HS-27A (cell line): ENCODE results near the gene IDUA.

Experiments
- DNase-seq: peaks from one replicate; pipeline ENCODE4 v3.0.0-alpha.2; 2012; ENCODE audit warnings: low read depth, missing footprints

IDUA gene

DNA sequence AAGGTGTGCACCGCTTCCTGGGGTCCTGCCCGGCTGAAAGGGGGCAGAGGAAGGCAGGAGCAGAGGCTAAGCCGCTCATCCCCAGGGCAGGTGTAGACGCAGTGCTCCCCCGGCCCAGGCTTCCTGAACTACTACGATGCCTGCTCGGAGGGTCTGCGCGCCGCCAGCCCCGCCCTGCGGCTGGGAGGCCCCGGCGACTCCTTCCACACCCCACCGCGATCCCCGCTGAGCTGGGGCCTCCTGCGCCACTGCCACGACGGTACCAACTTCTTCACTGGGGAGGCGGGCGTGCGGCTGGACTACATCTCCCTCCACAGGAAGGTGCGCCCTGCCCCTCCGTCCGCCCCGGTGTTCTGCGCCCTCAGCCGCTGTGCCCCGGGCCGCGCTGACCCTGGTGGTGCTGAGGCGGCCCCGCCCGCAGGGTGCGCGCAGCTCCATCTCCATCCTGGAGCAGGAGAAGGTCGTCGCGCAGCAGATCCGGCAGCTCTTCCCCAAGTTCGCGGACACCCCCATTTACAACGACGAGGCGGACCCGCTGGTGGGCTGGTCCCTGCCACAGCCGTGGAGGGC lies 14.8 kb downstream of the IDUA start:
- no peak for DNase-seq

DNA sequence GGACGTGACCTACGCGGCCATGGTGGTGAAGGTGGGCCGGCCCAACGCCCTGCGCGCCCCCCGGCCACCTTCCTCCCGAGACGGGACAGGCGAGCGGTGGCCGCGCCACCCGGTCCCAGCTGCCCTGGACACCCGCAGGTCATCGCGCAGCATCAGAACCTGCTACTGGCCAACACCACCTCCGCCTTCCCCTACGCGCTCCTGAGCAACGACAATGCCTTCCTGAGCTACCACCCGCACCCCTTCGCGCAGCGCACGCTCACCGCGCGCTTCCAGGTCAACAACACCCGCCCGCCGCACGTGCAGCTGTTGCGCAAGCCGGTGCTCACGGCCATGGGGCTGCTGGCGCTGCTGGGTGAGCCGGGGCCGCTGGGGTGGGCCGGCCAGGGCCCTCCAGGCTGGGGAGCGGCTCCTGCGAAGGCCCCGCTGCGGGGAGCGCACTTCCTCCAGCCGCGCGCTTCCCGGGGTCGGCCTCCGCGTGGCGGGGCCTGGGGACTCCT lies 15.3 kb downstream of the IDUA start:
- DNase-seq = no peak

DNA sequence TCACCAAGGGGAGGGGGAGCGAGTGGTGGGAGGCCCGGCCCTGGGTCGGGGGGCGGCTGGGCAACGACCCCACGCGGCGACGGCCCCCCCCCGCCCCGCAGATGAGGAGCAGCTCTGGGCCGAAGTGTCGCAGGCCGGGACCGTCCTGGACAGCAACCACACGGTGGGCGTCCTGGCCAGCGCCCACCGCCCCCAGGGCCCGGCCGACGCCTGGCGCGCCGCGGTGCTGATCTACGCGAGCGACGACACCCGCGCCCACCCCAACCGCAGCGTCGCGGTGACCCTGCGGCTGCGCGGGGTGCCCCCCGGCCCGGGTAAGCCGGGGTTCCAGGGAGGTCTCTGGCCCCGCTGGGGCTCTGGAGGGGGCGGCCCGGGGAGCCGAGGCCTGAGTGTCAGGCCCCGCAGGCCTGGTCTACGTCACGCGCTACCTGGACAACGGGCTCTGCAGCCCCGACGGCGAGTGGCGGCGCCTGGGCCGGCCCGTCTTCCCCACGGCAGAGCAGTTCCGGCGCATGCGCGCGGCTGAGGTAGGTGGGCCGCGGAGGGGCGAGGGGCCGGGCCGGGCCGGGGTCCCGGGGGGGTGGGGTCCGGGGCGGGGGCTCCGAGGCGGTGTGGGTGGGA lies 15.9 kb downstream of the IDUA start:
- DNase-seq = no peak

DNA sequence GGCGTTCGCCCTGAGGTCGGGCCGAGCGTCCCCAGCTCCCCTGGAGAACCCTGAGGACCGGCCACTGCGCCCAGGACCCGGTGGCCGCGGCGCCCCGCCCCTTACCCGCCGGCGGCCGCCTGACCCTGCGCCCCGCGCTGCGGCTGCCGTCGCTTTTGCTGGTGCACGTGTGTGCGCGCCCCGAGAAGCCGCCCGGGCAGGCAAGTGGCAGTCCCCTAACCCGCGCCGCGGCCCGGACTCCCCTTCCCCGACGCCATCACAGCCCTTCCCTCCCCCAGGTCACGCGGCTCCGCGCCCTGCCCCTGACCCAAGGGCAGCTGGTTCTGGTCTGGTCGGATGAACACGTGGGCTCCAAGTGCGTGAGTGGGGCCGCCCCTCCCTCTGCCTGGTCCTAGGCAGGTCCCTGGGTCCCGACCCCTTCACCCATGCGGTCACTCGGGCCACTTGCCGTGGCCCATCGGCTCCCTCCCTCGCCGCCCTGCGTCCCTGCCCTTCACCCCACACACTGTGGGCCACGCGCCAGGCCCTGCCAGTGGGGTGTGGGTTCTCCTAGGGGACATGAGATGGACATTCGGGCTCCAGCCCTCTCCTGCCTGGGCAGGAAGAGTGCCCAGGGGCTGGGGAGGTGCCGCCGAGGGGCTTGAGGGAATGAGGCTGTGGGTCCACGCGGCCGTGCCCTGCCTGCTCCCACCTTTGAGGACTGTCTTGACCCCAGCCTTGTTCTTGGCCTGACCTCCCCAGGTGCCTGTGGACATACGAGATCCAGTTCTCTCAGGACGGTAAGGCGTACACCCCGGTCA lies 16.6 kb downstream of the IDUA start:
- DNase-seq = no peak

DNA sequence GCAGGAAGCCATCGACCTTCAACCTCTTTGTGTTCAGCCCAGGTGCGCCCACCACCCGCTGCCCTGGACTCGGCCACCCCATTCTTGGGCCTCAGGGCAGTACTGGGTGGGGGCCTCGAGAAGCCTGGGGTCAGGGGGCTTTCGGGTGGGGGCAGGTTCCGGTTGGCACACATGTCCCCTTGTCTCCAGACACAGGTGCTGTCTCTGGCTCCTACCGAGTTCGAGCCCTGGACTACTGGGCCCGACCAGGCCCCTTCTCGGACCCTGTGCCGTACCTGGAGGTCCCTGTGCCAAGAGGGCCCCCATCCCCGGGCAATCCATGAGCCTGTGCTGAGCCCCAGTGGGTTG lies 17.2 kb downstream of the IDUA start:
- no peak for DNase-seq

DNA sequence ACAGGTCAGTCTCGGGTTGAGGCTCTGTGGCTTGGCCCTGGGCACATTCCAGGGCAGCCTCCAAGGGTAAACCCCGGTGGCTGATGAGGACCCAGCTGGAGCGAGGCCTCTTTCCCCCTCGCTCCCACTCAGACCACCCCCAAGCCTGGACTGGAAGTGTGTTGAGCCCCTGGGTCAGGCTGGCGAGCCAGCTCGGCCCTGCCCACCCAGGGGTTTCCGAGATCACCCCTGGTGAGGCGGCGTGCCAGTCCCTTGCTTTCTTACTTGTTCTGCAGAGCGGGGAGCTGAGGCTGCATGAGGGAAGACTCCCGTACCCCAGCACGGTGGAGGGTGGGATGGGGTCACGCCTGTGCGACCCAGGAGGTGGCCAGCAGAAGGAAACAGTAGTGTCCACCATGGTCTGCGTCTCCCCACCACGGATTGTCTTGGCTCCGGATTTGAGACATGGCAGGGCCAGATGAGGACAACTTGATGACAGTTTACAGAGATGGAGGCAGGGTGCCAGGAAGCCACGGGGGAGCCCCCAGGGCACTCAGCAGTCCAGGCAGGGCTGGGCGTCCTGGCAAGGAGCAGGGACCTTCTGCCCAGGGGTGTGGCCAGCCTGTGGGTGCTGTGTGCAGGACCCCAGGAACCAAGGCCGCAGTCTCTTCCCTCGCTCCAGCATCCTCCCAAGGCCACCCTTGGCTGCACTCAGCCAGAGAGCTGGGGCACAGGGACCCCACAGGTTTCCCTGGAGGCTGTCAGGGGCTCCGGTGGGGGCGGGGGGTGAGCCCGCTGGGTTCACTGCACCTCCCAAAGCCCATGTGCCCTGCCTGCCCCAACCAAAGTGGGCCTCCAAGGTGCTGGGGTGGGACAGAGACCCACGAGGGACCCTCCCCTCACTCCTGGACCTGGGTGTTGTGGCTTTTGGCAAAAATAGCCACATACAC lies 18.0 kb downstream of the IDUA start:
- DNase-seq = no peak

DNA sequence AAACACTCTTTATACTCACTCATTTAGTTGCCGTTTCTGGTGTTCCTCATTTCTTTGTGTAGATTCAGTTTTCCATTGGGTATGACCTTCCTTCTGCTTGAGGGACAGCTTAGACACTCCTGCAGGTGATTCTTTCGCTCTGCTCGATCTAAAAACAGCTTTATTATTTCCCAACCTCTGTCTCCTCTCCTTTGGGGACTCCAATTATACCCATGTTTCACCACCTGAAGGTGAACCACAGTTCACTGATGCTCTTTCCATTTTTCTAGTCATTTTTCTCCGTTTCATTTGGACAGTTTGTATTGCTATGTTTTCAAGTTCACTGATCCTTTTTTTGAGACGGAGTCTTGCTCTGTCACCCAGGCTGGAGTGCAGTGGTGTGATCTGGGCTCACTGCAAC lies 20.0 kb downstream of the IDUA start:
- DNase-seq = no peak

DNA sequence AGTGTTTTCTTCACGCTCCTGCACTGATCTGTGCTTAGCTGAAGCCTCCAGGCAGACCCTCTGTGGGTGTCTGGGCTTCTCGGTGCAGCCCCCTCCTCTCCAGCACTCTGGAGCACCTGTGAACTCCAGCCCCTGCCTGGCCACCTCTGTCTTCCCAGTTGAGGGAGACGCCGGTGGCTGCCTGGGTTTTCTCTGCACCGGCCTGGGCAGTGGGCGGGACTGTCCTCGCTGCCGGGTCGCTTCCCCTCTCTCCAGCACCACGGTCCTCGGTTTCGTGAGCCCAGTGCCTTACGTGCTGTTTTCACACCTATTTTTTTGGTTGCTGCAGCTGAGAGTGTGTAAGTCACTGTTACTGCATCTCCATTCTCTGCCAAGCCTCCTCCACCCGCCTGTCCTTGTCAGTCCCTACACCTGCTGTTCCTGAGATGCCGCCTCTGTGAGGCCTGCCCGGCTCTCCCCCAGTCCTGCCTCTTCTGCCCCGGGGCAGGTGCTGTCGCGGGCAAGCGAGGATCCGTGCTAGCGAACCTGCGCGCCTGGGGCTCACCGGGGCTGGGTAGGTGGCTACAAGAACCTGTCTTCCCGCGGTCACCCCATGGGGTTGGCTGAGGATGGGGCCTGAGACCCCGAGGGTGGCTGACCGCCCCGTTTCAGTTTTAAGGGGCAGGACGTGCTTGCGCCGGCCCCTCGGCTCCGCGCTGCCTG lies 22.1 kb downstream of the IDUA start:
- DNase-seq = no peak

DNA sequence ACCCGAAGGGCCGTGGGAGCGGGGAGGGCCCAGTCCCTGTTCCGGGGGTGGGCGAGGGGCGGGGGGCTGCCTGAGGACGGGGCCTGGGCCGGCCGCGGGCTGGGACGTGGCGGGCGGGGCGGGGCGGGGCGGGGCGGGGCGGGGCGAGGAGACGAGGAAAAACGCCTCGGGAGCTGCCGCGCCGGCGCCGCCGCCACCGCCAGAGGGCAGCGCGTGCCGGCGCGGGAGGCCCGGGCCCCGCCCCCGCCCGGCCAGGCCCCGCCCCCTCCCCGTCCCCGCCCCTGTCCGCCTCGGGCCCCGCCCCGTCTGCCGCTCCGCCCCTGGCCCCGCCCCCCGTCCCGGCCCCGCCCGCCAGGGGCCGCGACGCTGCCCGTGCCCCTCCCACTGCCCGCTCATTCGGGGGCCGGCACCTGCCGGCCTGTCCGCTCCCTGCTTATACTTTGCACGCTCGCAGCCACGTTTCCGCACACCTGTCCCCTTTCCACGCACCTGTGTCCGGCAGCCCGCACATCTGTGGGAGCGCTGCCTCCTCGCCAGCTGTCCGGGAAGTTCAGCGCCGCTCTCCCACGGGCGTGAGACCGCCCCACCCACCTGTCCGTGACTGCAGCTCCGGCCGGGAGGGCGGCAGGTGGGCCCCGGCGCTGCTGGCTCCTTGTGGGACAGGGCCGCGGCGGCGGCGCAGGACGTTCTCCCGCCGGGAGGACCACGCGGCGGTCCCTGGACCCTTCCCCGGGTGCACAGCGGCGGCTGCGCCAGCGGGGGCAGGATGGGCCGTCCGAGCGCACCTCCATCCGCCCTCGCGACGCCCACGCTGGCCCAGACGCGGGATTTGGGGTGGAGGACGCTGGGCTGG lies 22.9 kb downstream of the IDUA start:
- no peak for DNase-seq

DNA sequence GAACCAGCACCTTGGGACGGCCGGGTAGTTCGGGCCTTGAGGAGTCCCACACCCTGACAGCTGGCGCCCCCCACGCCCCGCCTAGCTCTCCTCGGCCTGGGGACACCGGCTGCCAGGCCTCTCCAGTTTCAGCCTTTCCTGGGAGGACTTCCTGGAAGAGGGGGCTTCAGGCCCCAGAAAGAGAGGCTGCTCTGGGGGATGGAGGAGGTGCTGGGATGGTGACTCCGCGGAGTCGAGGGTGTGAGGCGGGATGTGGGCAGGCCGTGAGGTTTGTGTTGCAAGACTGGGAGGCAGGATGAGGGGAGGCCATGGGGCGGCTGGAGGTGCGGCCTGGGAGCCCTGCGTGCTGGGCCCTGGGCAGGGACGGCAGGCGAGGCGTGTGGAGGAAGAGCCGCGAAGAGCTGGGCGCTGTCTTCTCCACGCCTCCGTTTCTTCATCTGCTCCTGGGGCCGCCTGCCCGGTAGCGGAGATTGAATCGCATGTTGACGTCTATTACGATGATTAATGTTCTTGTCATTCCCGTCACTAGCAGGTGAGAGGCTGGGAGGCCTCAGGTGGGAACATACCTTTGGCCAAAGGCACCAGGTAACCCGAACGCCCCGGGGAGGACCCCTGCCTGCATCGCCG lies 23.7 kb downstream of the IDUA start:
- DNase-seq = no peak

DNA sequence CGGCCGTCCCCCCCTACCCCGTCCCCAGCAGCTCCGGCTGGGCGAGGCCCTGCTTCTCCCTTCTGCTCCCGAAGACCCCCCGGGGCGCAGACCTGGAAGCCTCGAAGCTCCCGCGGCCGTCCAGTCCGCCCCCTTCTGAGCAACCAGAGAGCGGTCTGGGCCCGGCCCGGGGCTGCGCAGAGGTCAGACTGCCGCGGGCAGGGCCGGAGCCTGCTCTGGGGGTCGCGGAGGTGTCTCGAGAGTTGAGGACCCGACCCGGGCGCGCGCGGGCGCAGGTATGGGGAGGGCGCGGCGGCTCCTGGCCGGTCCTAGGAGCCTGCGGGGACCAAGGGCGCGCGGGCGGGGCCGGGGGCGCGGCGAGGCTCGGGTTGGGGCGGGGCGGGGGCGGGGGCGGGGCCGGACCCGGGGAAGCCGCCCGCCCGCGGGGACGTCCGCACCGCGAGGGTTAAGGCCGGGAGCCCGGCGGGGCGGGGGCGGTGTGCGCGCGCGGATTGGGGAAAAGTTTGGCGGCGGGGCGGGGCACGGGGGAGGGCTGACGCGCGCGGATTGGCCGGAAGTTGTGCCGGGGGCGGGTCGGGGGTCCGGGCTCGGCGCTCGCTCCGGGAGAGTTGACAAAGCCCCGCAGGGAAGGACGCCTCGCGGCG lies 24.3 kb downstream of the IDUA start, which contains the start of gene FGFRL1:
FGFRL1 (plus strand) TSS at position 605 of the 644 bp plus-strand sequence. CDS start 860 bp downstream, outside the sequence.
- no peak for DNase-seq

DNA sequence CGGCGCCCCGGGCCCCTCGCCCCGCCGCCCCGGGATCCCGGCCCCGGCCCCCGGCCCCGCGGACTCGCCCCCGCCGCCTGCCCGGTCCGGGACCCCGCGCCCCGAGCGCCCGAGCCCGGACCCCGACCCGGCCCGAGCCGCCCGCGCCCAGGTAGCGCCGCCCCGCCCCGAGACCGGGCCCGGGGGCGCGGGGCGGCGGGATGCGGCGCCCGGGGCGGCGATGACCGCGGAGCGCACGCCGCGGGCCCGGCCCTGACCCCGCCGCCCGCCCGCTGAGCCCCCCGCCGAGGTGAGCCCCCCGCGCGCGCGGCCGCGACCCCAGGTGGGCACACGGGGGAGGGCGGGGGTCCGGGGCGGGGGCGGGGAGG lies 24.8 kb downstream of the IDUA start:
- no peak for DNase-seq

DNA sequence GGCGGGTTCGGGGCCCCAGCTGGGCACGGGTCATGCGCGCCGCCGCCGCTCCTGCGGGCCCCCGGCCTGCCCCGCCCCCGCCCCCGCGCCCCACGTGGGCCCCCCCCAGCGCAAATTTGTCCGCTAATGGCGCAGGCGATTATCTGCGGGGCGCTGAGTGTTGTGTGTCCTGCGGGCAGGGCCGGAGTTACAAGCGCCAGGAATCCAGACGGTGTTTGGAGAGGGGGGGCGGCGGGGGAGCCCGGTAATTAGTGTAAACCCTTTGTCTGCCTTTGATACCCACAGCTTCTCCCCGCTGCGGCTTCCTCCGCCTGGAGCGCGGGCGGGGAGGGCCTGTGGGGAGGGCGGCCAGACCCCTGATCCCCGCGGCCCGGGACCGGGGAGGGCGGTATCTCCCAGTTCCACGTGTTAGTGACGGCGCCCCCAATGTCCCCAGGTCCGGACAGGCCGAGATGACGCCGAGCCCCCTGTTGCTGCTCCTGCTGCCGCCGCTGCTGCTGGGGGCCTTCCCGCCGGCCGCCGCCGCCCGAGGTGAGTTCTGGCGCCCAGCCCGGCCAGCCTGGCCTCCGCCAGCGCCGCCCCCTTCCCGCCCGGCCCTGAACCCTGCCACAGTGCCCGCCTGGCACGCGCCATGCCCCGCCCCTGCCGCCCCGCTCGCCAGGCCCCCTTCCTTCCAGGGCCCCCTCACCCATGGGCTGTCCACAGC lies 25.3 kb downstream of the IDUA start:
- no peak for DNase-seq

DNA sequence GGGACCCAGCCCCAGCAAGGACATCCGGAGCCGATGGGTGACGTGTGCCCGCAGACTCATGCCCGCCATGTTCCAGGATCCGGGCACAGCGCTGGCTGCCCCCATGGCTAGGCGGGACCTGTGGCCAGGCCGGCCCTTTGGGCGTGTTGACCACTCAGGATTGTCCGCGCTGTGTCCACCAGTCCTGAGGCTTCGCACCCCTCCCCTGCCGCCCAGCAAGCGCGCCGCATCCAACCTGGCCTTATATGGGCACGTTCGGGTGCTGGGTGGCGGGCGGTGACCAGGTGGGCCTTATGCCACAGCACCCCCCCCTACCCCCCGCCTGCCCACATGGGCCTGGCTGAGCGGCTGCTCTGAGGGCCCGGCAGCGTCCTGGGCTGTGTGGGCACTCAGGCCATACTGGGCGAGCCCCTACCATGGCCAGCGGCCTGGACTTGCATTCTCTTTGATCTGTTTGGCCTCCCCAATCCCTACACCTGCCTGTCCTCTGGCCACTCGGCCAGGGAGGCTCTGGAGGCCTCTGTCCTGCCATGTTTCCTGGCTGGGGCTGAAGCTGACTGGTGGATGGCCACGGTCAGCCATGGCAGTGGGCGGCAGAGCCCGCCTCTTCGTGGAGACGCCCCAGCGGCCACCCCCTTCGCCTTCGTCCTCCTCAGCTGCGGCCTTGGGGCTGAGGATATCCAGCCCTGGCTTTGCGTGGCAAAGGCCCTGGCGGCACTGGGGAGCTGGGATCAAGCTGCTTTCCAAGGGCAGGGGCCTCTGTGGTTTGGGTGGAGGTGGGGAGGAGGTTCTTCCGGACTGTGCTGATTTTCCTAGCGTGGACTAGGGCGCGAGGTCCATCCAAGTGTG lies 26.6 kb downstream of the IDUA start:
- no peak for DNase-seq

DNA sequence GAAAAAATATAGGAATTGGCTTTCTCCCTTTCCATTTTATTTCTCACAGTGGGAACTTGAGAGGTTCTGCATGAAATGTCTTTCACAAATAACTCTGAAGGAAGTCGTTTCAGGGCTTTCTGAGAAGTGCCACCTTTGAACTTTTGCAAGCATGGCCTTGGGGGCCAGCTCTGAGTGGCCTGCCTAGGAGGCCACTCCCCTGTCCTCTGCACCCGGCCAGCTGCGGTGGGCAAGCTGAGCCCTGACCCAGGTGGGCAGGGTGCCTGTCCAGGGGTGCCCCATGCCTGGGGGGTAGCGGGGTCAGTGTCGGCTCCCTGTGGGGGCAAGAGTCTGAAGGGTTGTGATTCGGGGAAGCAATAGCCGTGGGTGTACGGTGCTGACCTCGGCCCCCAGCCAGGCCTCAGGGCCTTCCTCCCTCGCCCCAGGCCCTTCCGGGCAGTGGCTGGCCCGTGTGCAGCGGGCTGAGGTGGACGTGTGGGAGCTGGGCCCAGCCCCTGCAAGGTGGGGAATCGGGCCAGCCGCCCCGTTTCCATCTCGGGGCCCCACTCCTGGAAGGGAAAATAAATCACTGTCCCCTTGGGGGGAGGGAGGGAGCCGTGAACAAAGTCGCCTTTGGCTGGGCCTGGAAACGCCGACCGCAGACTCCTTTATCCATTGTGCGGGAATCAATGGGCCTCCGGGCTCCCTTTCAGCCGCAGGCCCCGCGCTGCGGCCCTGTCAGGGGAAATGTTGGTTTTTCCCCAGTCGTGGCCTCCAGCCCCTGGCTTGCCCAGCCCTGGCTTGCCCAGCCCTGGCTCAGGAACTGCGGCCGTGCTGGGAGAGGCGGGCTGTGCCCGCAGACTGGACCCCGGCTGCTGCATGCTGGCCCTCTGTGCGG lies 27.7 kb downstream of the IDUA start:
- DNase-seq = no peak

DNA sequence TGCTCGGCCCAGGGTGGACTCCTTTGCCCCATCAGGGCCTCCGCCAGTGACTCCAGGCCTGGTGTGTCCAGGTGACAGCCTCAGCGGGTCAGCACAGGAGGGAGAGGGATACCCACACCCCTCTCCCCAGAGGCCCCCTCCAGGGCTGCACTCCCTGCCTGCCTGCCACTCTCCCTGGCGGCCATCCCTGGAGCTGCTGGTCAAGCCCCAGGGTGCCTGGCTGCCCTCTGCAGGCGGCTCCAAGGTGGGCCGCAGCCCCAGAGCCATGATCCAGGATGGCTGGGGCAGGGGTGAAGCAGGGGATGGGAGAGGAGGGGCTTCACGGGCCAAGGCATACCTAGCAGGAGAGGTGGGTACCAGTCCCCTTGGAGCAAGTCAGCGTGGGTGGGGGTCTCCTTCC lies 28.3 kb downstream of the IDUA start:
- DNase-seq = no peak

DNA sequence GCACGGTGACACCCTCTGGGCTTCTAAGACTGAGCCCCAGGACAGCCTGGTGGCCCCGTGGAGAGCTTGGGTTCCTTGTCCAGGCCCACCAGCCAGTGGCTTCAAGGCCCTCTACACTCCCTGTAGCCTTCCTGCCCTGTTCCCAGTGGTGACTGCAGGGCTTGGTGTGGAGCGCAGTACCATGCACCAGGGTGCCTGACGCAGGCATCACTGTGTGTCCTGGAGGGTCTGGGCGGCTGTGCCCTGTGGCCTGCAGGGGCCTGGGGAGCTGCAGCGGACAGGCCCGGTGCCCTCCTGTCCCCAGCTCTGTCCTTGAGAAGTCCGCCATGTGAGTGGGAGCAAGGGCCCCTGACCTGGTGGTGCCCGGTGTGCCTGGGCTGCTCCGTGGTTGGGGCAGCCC lies 28.9 kb downstream of the IDUA start:
- DNase-seq = no peak
